Measurements from ENCODE around the gene SH2D3C. TPM values are rescaled to one million over a fixed set of nuclear protein-coding genes. Genes with fewer than 3 reads are reported as not detected.

SH2D3C gene
- total RNA-seq, 1 donor from 2014 or later: 5.8 TPM

- Histone ChIP-seq H3K4me2 (ENCODE audit: low read length) (no peak overlapping the region), H3K4me3 (ENCODE audit: insufficient read depth, low read depth, low read length) (no peak overlapping the region), H4K20me1 (ENCODE audit: insufficient read depth, low read length) (peaks cover 83% of the 10 kb centered on the region), H3K9me3 (ENCODE audit: insufficient read depth, low read depth, low read length) (no peaks in the 10 kb centered on the region), H3K9ac (ENCODE audit: low read length) (no peak overlapping the region), H3K27ac (ENCODE audit: low read depth, low read length) (no peak overlapping the region), H3K4me1 (ENCODE audit: insufficient read depth, low read length) (peaks cover 16% of the 10 kb centered on the region), H3K36me3 (ENCODE audit: insufficient read depth, low read length) (peaks cover 40% of the 10 kb centered on the region), H2AFZ (ENCODE audit: low read depth, low read length) (no peak overlapping the region), H3K27me3 (ENCODE audit: insufficient read depth, low read length) (no peaks in the 10 kb centered on the region), H3K79me2 (ENCODE audit: insufficient read depth, low read length) (peaks cover 31% of the 10 kb centered on the region)
- Mint-ChIP-seq H3K4me1 (ENCODE audit: low read depth, unreplicated experiment) (peaks cover 13% of the 10 kb centered on the region), H3K9me3 (ENCODE audit: unreplicated experiment) (no peaks in the 10 kb centered on the region), H3K36me3 (ENCODE audit: low read depth, unreplicated experiment) (peaks cover 21% of the 10 kb centered on the region), H3K27ac (ENCODE audit: unreplicated experiment) (no peak overlapping the region), H3K27me3 (ENCODE audit: low read depth, unreplicated experiment) (no peaks in the 10 kb centered on the region), H3K4me3 (ENCODE audit: unreplicated experiment) (no peak overlapping the region)
- no peak for TF ChIP-seq CTCF (IDR thresholded peaks at IDR 0.05; ENCODE audit: insufficient read depth, low read depth, low read length)
- TF ChIP-seq EZH2 (IDR thresholded peaks at IDR 0.05; ENCODE audit: insufficient read depth, low read length): no peak
- DNase-seq (ENCODE audit: low read depth) (no peak), FAIRE-seq (no peak)
These were observed 14.1 kb upstream of the SH2D3C start for GRCh38 chr9:127792417-127793031.

GRCh38 chr9:127791085-127791484 lies 12.6 kb upstream of the SH2D3C start:
- Histone ChIP-seq H4K20me1 (ENCODE audit: insufficient read depth, low read length) (peaks cover 90% of the 10 kb centered on the region), H3K4me3 (ENCODE audit: insufficient read depth, low read depth, low read length) (no peak overlapping the region)
- no peak for FAIRE-seq

More at GRCh38 chr9:127791085-127791484, 12.6 kb upstream of the SH2D3C start:
- H3K27me3 ChIP-seq (ENCODE audit: insufficient read depth, low read length): no peaks in the 10 kb centered on the region
- peaks cover 44% of the 10 kb centered on the region for H3K36me3 ChIP-seq (ENCODE audit: insufficient read depth, low read length)
- TF ChIP-seq CTCF (IDR thresholded peaks at IDR 0.05; ENCODE audit: insufficient read depth, low read depth, low read length) (no peak), EZH2 (IDR thresholded peaks at IDR 0.05; ENCODE audit: insufficient read depth, low read length) (no peak)
- no peak for DNase-seq (ENCODE audit: low read depth)
- H3K9me3 Mint-ChIP-seq (ENCODE audit: unreplicated experiment): no peaks in the 10 kb centered on the region
- H3K4me2 ChIP-seq (ENCODE audit: low read length): no peak overlapping the region
- no peak overlapping the region for H3K9ac ChIP-seq (ENCODE audit: low read length)
- H3K27ac ChIP-seq (ENCODE audit: low read depth, low read length): no peak overlapping the region
- no peak overlapping the region for H3K4me3 Mint-ChIP-seq (ENCODE audit: unreplicated experiment)
- H3K27me3 Mint-ChIP-seq (ENCODE audit: low read depth, unreplicated experiment): no peaks in the 10 kb centered on the region
- no peak overlapping the region for H2AFZ ChIP-seq (ENCODE audit: low read depth, low read length)
- no peak overlapping the region for H3K27ac Mint-ChIP-seq (ENCODE audit: unreplicated experiment)
- peaks cover 11% of the 10 kb centered on the region for H3K4me1 ChIP-seq (ENCODE audit: insufficient read depth, low read length)
- H3K36me3 Mint-ChIP-seq (ENCODE audit: low read depth, unreplicated experiment): peaks cover 26% of the 10 kb centered on the region
- H3K4me1 Mint-ChIP-seq (ENCODE audit: low read depth, unreplicated experiment): peaks cover 13% of the 10 kb centered on the region
- H3K9me3 ChIP-seq (ENCODE audit: insufficient read depth, low read depth, low read length): no peaks in the 10 kb centered on the region
- H3K79me2 ChIP-seq (ENCODE audit: insufficient read depth, low read length): peaks cover 45% of the 10 kb centered on the region

Measured in astrocyte (in vitro differentiated cells and primary cell).